Mammary epithelial cell (primary cell): ENCODE measurements around the gene ABL1.

ENCODE experiments used
- CTCF ChIP-seq, 2 donors: IDR thresholded peaks in 1 of 2; conservative IDR thresholded peaks in 1 of 2; 2 replicates each; pipeline ENCODE4 v1.5.1; 2011 to 2012; ENCODE audit warnings: inconsistent platforms in 2 of 2, low read length in 2 of 2, mild to moderate bottlenecking in 2 of 2, control low read depth in 1 of 2, low read depth in 1 of 2; ENCODE audit not compliant: insufficient read depth in 1 of 2; ENCODE audit errors: extremely low read depth in 1 of 2
- EZH2 ChIP-seq: IDR thresholded peaks from 2 replicates; pipeline ENCODE4 v1.6.1; 2012; ENCODE audit warnings: low read length, inconsistent platforms, borderline replicate concordance

- TF ChIP-seq CTCF (conservative IDR thresholded peaks at IDR 0.05 in 1 of 2, IDR thresholded peaks at IDR 0.05 in 1 of 2; ENCODE audit: extremely low read depth in 1 of 2, insufficient read depth in 1 of 2, low read depth in 1 of 2, low read length in 2 of 2) (no peak), EZH2 (no peak)
Measured at GRCh38 chr9:130865921-130866320, 30.9 kb downstream of the ABL1 start.
